HG02981 (cell line): ENCODE data around the gene MASP2.
"Not testable (repeated sequence)": the region's sequence is repeated elsewhere in the genome, so short reads cannot be mapped to it uniquely, and the experiment has no call there.

ENCODE experiments used
- ATAC-seq: cut with Tn5 transposase; IDR thresholded peaks from one replicate; pipeline ENCODE4 v1.9.1; 2021; ENCODE audit warnings: mild to moderate bottlenecking, moderate library complexity; ENCODE audit not compliant: unreplicated experiment

Gene MASP2

GRCh38 chr1:11046625-11047365 lies at the start of gene MASP2:
MASP2 (minus strand) TSS chr1:11047239; CDS start chr1:11047207, 32 bp downstream.
- no peak for ATAC-seq

- ATAC-seq, result not testable (repeated sequence)
These were observed 36.7 kb upstream of the MASP2 start for GRCh38 chr1:11083784-11084183.

GRCh38 chr1:11080931-11081330 lies 33.9 kb upstream of the MASP2 start:
- ATAC-seq, result no peak

GRCh38 chr1:11078631-11079030 lies 31.6 kb upstream of the MASP2 start:
- ATAC-seq, result no peak

- ATAC-seq, result not testable (repeated sequence)
These were observed 26.4 kb upstream of the MASP2 start for GRCh38 chr1:11073398-11073797.

- ATAC-seq, result no peak
These were observed 25.3 kb upstream of the MASP2 start for GRCh38 chr1:11072216-11072917.

GRCh38 chr1:11071463-11072215 lies 24.6 kb upstream of the MASP2 start:
- ATAC-seq, result no peak

- no peak for ATAC-seq
These were observed 23.8 kb upstream of the MASP2 start for GRCh38 chr1:11070876-11071275.

- no peak for ATAC-seq
These were observed 21.8 kb upstream of the MASP2 start for GRCh38 chr1:11068600-11069473.

- ATAC-seq, result no peak
These were observed 20.9 kb upstream of the MASP2 start for GRCh38 chr1:11067716-11068599.

GRCh38 chr1:11065796-11066195 lies 18.8 kb upstream of the MASP2 start:
- no peak for ATAC-seq

GRCh38 chr1:11064942-11065341 lies 17.9 kb upstream of the MASP2 start:
- ATAC-seq, result no peak

GRCh38 chr1:11063937-11064537 lies 17.0 kb upstream of the MASP2 start:
- ATAC-seq, result not testable (repeated sequence)

- no peak for ATAC-seq
These were observed 15.9 kb upstream of the MASP2 start for GRCh38 chr1:11062965-11063401.

GRCh38 chr1:11061652-11062365 lies 14.8 kb upstream of the MASP2 start:
- ATAC-seq, result no peak

GRCh38 chr1:11059968-11060830 lies 13.2 kb upstream of the MASP2 start, which contains the start of gene SRM:
SRM (minus strand) TSS chr1:11060018; CDS start chr1:11059943, 75 bp downstream.
- peak; percentile 92 for ATAC-seq

- peak; percentile 22 for ATAC-seq
These were observed 12.3 kb upstream of the MASP2 start for GRCh38 chr1:11059155-11059967.
